Measurements from ENCODE around the gene MCTP1.

MCTP1 gene

GRCh38 chr5:95111141-95111540 is 173.8 kb downstream of the MCTP1 start:
- DNase-seq = no peak
- Histone ChIP-seq H3K27me3 (ENCODE audit: insufficient read depth, low read length, poor library complexity) (no peaks in the 10 kb centered on the region), H3K4ac (ENCODE audit: low read depth, low read length) (no peak overlapping the region), H3K23ac (ENCODE audit: low read length) (no peak overlapping the region), H3K4me2 (ENCODE audit: low read length) (no peak overlapping the region), H2AK5ac (ENCODE audit: low read length) (no peak overlapping the region), H3K4me3 (ENCODE audit: low read length) (no peak overlapping the region), H3K36me3 (ENCODE audit: control insufficient read depth, insufficient read depth, low read length) (no peaks in the 10 kb centered on the region), H3K27ac (ENCODE audit: low read depth, low read length) (no peak overlapping the region), H3K79me1 (ENCODE audit: low read length) (no peaks in the 10 kb centered on the region), H2BK120ac (ENCODE audit: low read depth, low read length) (no peak overlapping the region), H3K56ac (ENCODE audit: low read length) (no peak overlapping the region), H3K79me2 (ENCODE audit: control insufficient read depth, insufficient read depth, low read length) (no peaks in the 10 kb centered on the region), H4K8ac (ENCODE audit: low read depth, low read length) (no peak overlapping the region), H3K9ac (ENCODE audit: low read length) (no peak overlapping the region), H2BK5ac (ENCODE audit: low read length) (no peak overlapping the region), H3K4me1 (ENCODE audit: control insufficient read depth, low read depth, low read length) (peaks cover 2% of the 10 kb centered on the region), H4K5ac (ENCODE audit: low read length) (no peak overlapping the region), H3K18ac (ENCODE audit: low read length) (no peak overlapping the region), H2BK15ac (replicated peaks; ENCODE audit: low read depth) (no peak overlapping the region)

DNA sequence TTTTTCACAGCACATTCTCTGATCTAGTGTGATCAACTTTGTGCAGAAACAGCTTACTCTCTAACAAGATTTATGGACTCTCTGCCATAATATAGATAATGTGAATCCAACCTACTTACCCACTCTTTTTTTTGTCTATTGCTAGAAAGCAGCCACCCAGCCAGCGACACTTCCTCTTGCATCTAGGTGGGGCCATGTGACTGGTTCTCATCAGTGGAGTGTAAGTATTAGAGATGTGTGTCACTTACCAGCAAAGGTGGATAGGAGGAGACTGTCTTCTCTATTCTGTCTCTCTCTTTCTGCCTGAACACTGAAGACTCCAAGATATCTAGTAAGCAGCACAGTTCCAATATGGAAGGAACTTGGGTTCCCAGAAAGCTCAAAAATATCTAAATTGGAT is 174.8 kb downstream of the MCTP1 start:
- Histone ChIP-seq H3K4ac (ENCODE audit: low read depth, low read length) (no peak overlapping the region), H3K4me1 (ENCODE audit: control insufficient read depth, low read depth, low read length) (peaks cover 2% of the 10 kb centered on the region), H3K56ac (ENCODE audit: low read length) (no peak overlapping the region), H4K5ac (ENCODE audit: low read length) (no peak overlapping the region), H3K79me1 (ENCODE audit: low read length) (no peaks in the 10 kb centered on the region), H3K27ac (ENCODE audit: low read depth, low read length) (no peak overlapping the region), H3K18ac (ENCODE audit: low read length) (no peak overlapping the region), H3K4me3 (ENCODE audit: low read length) (no peak overlapping the region), H2AK5ac (ENCODE audit: low read length) (no peak overlapping the region), H3K27me3 (ENCODE audit: insufficient read depth, low read length, poor library complexity) (no peaks in the 10 kb centered on the region), H2BK120ac (ENCODE audit: low read depth, low read length) (no peak overlapping the region), H4K8ac (ENCODE audit: low read depth, low read length) (no peak overlapping the region), H3K23ac (ENCODE audit: low read length) (no peak overlapping the region), H3K36me3 (ENCODE audit: control insufficient read depth, insufficient read depth, low read length) (no peaks in the 10 kb centered on the region), H2BK15ac (replicated peaks; ENCODE audit: low read depth) (no peak overlapping the region), H2BK5ac (ENCODE audit: low read length) (no peak overlapping the region), H3K79me2 (ENCODE audit: control insufficient read depth, insufficient read depth, low read length) (no peaks in the 10 kb centered on the region), H3K4me2 (ENCODE audit: low read length) (no peak overlapping the region), H3K9ac (ENCODE audit: low read length) (no peak overlapping the region)
- DNase-seq = peak; percentile 11
- WGBS (ENCODE audit: extremely low coverage, insufficient coverage, low lambda C conversion rate) = no CpG with 5 or more reads among the region's 1 CpG

DNA sequence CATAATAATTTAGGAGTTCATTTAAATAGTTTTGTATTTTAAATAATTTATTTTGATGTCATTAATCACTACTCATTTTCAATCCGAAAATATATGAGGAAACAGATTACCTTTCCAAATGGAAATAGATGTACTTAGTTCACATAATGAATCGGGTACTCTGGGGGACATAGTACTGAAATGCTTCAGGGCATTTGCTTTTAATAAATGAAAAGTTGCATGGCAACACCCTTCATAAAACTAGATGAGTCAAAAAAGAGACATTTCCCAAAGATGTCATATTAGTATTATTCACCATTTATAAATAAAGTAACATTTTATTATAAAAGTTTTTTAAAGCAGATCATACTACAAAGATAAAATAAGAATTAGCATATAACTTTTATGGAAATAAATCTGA is 177.8 kb downstream of the MCTP1 start:
- no peak overlapping the region for H3K9ac ChIP-seq (ENCODE audit: low read length)
- H3K4me3 ChIP-seq (ENCODE audit: low read length) = no peak overlapping the region
- no peak overlapping the region for H2BK15ac ChIP-seq (replicated peaks; ENCODE audit: low read depth)
- H3K79me1 ChIP-seq (ENCODE audit: low read length) = no peaks in the 10 kb centered on the region
- no peak overlapping the region for H3K56ac ChIP-seq (ENCODE audit: low read length)
- no peak overlapping the region for H3K18ac ChIP-seq (ENCODE audit: low read length)
- H2BK120ac ChIP-seq (ENCODE audit: low read depth, low read length) = no peak overlapping the region
- no CpG with 5 or more reads among the region's 2 CpGs for WGBS (ENCODE audit: extremely low coverage, insufficient coverage, low lambda C conversion rate)
- no peaks in the 10 kb centered on the region for H3K36me3 ChIP-seq (ENCODE audit: control insufficient read depth, insufficient read depth, low read length)
- H3K4me1 ChIP-seq (ENCODE audit: control insufficient read depth, low read depth, low read length) = no peaks in the 10 kb centered on the region
- H2AK5ac ChIP-seq (ENCODE audit: low read length) = no peak overlapping the region
- no peak overlapping the region for H3K27ac ChIP-seq (ENCODE audit: low read depth, low read length)
- H3K4me2 ChIP-seq (ENCODE audit: low read length) = no peak overlapping the region
- no peak overlapping the region for H3K23ac ChIP-seq (ENCODE audit: low read length)
- H3K79me2 ChIP-seq (ENCODE audit: control insufficient read depth, insufficient read depth, low read length) = no peaks in the 10 kb centered on the region
- no peak overlapping the region for H4K8ac ChIP-seq (ENCODE audit: low read depth, low read length)
- no peak for DNase-seq
- H4K5ac ChIP-seq (ENCODE audit: low read length) = no peak overlapping the region
- no peak overlapping the region for H3K4ac ChIP-seq (ENCODE audit: low read depth, low read length)
- no peaks in the 10 kb centered on the region for H3K27me3 ChIP-seq (ENCODE audit: insufficient read depth, low read length, poor library complexity)
- H2BK5ac ChIP-seq (ENCODE audit: low read length) = no peak overlapping the region

GRCh38 chr5:95105638-95106037 is 179.3 kb downstream of the MCTP1 start:
- H3K79me1 ChIP-seq (ENCODE audit: low read length) = no peaks in the 10 kb centered on the region
- H3K4me2 ChIP-seq (ENCODE audit: low read length) = no peak overlapping the region
- H2BK5ac ChIP-seq (ENCODE audit: low read length) = no peak overlapping the region
- no peak overlapping the region for H3K18ac ChIP-seq (ENCODE audit: low read length)
- no peaks in the 10 kb centered on the region for H3K4me1 ChIP-seq (ENCODE audit: control insufficient read depth, low read depth, low read length)
- H2AK5ac ChIP-seq (ENCODE audit: low read length) = no peak overlapping the region
- H3K4me3 ChIP-seq (ENCODE audit: low read length) = no peak overlapping the region
- no peak overlapping the region for H3K23ac ChIP-seq (ENCODE audit: low read length)
- H2BK120ac ChIP-seq (ENCODE audit: low read depth, low read length) = no peak overlapping the region
- H4K8ac ChIP-seq (ENCODE audit: low read depth, low read length) = no peak overlapping the region
- no peak overlapping the region for H4K5ac ChIP-seq (ENCODE audit: low read length)
- H3K4ac ChIP-seq (ENCODE audit: low read depth, low read length) = no peak overlapping the region
- H3K36me3 ChIP-seq (ENCODE audit: control insufficient read depth, insufficient read depth, low read length) = no peaks in the 10 kb centered on the region
- no peak overlapping the region for H3K9ac ChIP-seq (ENCODE audit: low read length)
- no peak overlapping the region for H2BK15ac ChIP-seq (replicated peaks; ENCODE audit: low read depth)
- no peaks in the 10 kb centered on the region for H3K79me2 ChIP-seq (ENCODE audit: control insufficient read depth, insufficient read depth, low read length)
- no peak overlapping the region for H3K56ac ChIP-seq (ENCODE audit: low read length)
- no peaks in the 10 kb centered on the region for H3K27me3 ChIP-seq (ENCODE audit: insufficient read depth, low read length, poor library complexity)
- WGBS (ENCODE audit: extremely low coverage, insufficient coverage, low lambda C conversion rate) = no CpG with 5 or more reads among the region's 1 CpG
- no peak overlapping the region for H3K27ac ChIP-seq (ENCODE audit: low read depth, low read length)
- DNase-seq = no peak

DNA sequence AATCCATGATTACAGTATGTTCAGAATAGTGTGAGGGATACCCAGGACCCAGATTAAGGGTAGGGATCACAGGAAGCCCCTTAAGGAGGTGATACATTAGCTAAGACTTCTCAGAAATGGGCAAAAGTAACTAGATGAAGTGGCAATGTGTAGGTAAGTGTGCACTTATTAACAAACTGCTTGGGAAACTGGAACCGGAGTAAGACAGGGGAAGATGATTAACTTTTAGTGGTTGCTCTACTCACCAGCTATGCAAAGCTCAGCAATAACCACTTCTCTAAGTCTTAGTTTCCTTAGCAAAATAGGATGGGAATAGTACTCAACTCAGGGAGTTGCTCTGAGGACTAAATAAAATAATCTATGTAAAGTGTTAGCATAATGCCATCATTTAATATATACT is 182.2 kb downstream of the MCTP1 start:
- H3K18ac ChIP-seq (ENCODE audit: low read length) = no peak overlapping the region
- no peak overlapping the region for H3K9ac ChIP-seq (ENCODE audit: low read length)
- H4K5ac ChIP-seq (ENCODE audit: low read length) = no peak overlapping the region
- no peak overlapping the region for H3K23ac ChIP-seq (ENCODE audit: low read length)
- no peak overlapping the region for H2BK120ac ChIP-seq (ENCODE audit: low read depth, low read length)
- H3K79me2 ChIP-seq (ENCODE audit: control insufficient read depth, insufficient read depth, low read length) = no peaks in the 10 kb centered on the region
- H2BK5ac ChIP-seq (ENCODE audit: low read length) = no peak overlapping the region
- DNase-seq = no peak
- H3K79me1 ChIP-seq (ENCODE audit: low read length) = no peaks in the 10 kb centered on the region
- H3K27ac ChIP-seq (ENCODE audit: low read depth, low read length) = no peak overlapping the region
- H3K4me1 ChIP-seq (ENCODE audit: control insufficient read depth, low read depth, low read length) = no peaks in the 10 kb centered on the region
- no peak overlapping the region for H2AK5ac ChIP-seq (ENCODE audit: low read length)
- no CpG with 5 or more reads among the region's 1 CpG for WGBS (ENCODE audit: extremely low coverage, insufficient coverage, low lambda C conversion rate)
- no peak overlapping the region for H3K4ac ChIP-seq (ENCODE audit: low read depth, low read length)
- no peaks in the 10 kb centered on the region for H3K36me3 ChIP-seq (ENCODE audit: control insufficient read depth, insufficient read depth, low read length)
- no peaks in the 10 kb centered on the region for H3K27me3 ChIP-seq (ENCODE audit: insufficient read depth, low read length, poor library complexity)
- H2BK15ac ChIP-seq (replicated peaks; ENCODE audit: low read depth) = no peak overlapping the region
- no peak overlapping the region for H3K4me3 ChIP-seq (ENCODE audit: low read length)
- no peak overlapping the region for H3K4me2 ChIP-seq (ENCODE audit: low read length)
- no peak overlapping the region for H3K56ac ChIP-seq (ENCODE audit: low read length)
- no peak overlapping the region for H4K8ac ChIP-seq (ENCODE audit: low read depth, low read length)

- Histone ChIP-seq H3K23ac (ENCODE audit: low read length) (no peak overlapping the region), H3K27me3 (ENCODE audit: insufficient read depth, low read length, poor library complexity) (no peaks in the 10 kb centered on the region), H4K5ac (ENCODE audit: low read length) (no peak overlapping the region), H3K4me1 (ENCODE audit: control insufficient read depth, low read depth, low read length) (no peaks in the 10 kb centered on the region), H4K8ac (ENCODE audit: low read depth, low read length) (no peak overlapping the region), H3K18ac (ENCODE audit: low read length) (no peak overlapping the region), H2BK120ac (ENCODE audit: low read depth, low read length) (no peak overlapping the region), H3K4ac (ENCODE audit: low read depth, low read length) (no peak overlapping the region), H3K4me2 (ENCODE audit: low read length) (no peak overlapping the region), H2AK5ac (ENCODE audit: low read length) (no peak overlapping the region), H3K36me3 (ENCODE audit: control insufficient read depth, insufficient read depth, low read length) (no peaks in the 10 kb centered on the region), H3K4me3 (ENCODE audit: low read length) (no peak overlapping the region), H3K56ac (ENCODE audit: low read length) (no peak overlapping the region), H3K9ac (ENCODE audit: low read length) (no peak overlapping the region), H3K79me2 (ENCODE audit: control insufficient read depth, insufficient read depth, low read length) (no peaks in the 10 kb centered on the region), H2BK15ac (replicated peaks; ENCODE audit: low read depth) (no peak overlapping the region), H3K79me1 (ENCODE audit: low read length) (no peaks in the 10 kb centered on the region), H2BK5ac (ENCODE audit: low read length) (no peak overlapping the region), H3K27ac (ENCODE audit: low read depth, low read length) (no peak overlapping the region)
- no CpG with 5 or more reads among the region's 1 CpG for WGBS (ENCODE audit: extremely low coverage, insufficient coverage, low lambda C conversion rate)
- no peak for DNase-seq
These were observed 182.8 kb downstream of the MCTP1 start for GRCh38 chr5:95102080-95102479.

Measured in mesendoderm (in vitro differentiated cells).